ENCODE data around the gene TK2.
"Not testable (repeated sequence)": the region's sequence is repeated elsewhere in the genome, so short reads cannot be mapped to it uniquely, and the experiment has no call there.

Gene TK2

DNA sequence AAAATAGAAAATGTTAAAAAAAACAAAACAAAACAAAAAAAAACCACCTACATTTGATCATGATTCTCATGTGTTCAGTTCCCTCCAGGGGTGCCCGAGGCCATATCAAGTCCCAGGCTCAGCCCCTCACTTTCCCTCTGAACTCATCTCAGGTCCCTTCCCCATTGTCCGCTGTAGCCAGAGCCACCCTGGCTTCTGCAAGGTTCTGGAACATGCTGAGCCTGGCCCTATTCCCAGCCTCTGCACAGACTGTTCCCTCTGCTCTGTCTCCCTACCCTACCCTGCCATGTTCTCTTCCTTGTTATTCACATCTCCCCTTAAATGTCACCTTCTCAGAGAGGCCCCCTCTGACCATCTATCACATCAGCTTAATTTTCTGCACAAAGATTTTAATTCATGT lies 46.9 kb downstream of the TK2 start:
- DNase-seq (ENCODE audit: low read depth) = no peak

GRCh38 chr16:66502020-66502913 lies 47.7 kb downstream of the TK2 start:
- DNase-seq (ENCODE audit: low read depth) = no peak

DNA sequence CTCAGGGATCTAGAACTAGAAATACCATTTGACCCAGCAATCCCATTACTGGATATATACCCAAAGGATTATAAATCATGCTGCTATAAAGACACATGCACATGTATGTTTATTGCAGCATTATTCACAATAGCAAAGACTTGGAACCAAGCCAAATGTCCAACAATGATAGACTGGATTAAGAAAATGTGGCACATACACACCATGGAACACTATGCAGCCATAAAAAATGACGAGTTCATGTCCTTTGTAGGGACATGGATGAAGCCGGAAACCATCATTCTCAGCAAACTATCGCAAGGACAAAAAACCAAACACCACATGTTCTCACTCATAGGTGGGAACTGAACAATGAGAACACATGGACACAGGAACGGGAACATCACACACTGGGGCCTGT lies 48.4 kb downstream of the TK2 start:
- not testable (repeated sequence) for DNase-seq (ENCODE audit: low read depth)

DNA sequence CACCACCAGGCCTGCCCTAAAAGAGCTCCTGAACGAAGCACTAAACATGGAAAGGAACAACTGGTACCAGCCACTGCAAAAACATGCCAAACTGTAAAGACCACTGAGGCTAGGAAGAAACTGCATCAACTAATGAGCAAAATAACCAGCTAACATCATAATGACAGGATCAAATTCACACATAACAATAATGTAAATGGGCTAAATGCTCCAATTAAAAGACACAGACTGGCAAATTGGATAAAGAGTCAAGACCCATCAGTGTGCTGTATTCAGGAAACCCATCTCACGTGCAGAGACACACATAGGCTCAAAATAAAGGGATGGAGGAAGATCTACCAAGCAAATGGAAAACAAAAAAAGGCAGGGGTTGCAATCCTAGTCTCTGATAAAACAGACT lies 52.0 kb downstream of the TK2 start:
- not testable (repeated sequence) for DNase-seq (ENCODE audit: low read depth)

DNA sequence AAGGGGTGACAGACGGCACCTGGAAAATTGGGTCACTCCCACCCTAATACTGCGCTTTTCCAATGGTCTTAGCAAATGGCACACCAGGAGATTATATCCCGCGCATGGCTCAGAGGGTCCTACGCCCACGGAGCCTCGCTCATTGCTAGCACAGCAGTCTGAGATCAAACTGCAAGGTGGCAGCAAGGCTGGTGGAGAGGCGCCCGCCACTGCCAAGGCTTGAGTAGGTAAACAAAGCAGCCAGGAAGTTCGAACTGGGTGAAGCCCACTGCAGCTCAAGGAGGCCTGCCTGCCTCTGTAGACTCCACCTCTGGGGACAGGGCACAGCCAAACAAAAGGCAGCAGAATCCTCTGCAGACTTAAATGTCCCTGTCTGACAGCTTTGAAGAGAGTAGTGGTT lies 53.7 kb downstream of the TK2 start:
- DNase-seq (ENCODE audit: low read depth) = not testable (repeated sequence)

DNA sequence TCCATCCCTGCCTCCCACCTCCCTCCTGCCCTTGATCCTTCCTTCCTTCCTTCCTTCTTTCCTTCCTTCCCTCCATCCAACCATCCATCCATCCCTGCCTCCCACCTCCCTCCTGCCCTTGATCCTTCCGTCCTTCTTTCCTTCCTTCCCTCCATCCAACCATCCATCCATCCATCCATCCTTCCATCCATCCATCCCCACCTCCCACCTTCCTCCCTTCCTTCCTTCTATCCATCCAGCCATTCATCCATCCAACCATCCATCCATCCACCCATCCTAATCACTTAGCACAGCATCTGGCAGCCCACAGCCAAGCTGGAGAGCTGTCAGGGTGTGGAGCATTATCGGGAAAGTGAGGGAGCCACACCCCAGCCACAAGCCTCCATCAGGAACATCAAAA lies 54.5 kb downstream of the TK2 start:
- no peak for DNase-seq (ENCODE audit: low read depth)

GRCh38 chr16:66494916-66495315 lies 55.0 kb downstream of the TK2 start:
- no peak for DNase-seq (ENCODE audit: low read depth)

GRCh38 chr16:66493490-66494401 lies 56.2 kb downstream of the TK2 start:
- no peak for DNase-seq (ENCODE audit: low read depth)

DNA sequence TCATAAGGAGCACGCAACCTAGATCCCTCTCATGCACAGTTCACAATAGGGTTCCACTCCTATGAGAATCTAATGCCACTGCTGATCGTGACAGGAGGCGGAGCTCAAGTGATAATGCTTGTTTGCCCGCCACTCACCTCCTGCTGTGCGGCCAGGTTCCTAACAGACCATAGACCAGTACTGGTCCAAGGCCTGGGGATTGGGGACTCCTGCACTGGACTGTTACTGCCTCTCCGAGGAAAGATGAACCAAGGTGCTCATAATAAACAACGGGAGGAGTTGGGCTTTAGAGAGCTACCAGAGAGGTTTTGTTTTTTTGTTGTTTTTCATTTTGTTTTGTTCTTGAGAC lies 58.2 kb downstream of the TK2 start:
- DNase-seq (ENCODE audit: low read depth) = no peak

GRCh38 chr16:66490774-66491715 lies 58.9 kb downstream of the TK2 start:
- DNase-seq (ENCODE audit: low read depth) = no peak

DNA sequence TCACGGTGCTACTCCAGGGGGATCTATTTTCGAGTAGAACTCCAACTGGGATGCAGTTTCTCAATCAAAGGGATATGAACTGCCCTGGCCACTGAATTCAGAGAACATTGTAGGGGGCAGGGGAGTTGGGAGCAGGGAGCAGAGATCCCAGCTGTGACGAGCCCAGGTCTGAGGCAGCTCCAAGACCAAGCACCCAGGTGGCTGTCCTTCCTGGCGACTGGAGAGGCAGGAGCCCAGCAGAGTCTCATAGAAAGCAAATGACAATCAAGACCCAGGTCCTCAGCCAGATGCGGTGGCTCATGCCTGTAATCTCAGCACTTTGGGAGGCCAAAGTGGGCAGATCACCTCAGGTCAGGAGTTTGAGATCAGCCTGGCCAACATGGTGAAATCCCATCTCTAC lies 60.1 kb downstream of the TK2 start:
- DNase-seq (ENCODE audit: low read depth) = no peak

- DNase-seq (ENCODE audit: low read depth) = no peak
Observed at GRCh38 chr16:66489385-66489784, 60.5 kb downstream of the TK2 start.

DNA sequence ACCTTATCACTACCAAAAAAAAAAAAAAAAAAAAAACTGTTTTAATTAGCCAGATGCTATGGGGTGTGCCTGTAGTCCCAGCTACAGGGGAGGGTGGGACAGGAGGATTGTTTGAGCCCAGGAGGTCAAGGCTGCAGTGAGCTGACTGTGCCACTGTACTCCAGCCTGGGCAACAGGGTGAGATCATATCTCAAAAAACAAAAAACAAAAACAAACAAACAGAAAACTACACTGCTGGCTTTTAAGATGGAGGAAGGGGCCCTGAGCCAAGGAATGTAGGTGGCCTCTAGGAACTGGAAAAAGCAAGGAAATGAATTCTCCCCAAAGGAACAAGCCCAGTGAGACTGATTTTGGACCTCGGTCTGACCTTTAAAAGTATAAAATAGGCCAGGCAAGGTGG lies 61.4 kb downstream of the TK2 start:
- no peak for DNase-seq (ENCODE audit: low read depth)

- no peak for DNase-seq (ENCODE audit: low read depth)
Observed at GRCh38 chr16:66487580-66488275, 62.2 kb downstream of the TK2 start.

DNA sequence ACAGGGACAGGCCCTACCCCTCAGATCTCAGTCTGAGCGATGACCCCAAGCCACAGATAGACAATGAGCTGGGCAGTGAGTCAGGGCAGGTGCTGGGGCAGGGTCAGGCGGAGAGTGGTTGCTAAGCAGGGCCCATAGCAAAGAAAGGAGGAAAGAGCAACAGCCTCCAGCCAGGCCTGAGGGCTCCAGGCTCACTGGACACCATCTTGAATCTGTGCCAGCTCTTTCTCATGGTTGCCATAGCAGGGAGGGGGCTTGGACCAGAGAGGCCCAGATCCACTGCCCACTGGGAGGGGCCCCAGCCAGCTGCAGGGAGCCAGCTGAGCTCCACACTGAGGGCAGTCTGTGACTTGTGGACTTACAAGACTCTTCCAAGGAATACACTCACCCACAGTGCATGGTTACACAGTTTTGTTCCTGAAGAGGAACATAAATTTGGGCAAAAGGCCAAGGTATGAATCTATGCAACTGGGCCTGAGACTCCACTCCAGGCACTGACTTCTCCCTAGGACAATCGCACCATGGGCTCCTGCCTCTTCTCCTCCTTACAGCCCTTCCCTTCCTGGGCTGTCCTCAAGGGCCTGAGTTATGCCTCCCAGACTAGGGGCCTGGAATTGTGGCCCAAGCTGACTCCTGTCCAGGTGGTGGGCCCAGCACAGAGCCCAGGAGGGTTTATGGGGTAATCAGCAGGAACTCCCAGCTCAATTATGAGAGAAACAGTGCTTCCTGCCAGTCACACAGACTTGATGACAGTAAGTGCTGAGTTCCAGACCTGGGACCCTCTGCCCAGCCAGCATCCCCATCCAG lies 62.9 kb downstream of the TK2 start:
- no peak for DNase-seq (ENCODE audit: low read depth)

GRCh38 chr16:66486199-66486772 lies 63.6 kb downstream of the TK2 start:
- no peak for DNase-seq (ENCODE audit: low read depth)

GRCh38 chr16:66485376-66485775 lies 64.5 kb downstream of the TK2 start:
- no peak for DNase-seq (ENCODE audit: low read depth)

DNA sequence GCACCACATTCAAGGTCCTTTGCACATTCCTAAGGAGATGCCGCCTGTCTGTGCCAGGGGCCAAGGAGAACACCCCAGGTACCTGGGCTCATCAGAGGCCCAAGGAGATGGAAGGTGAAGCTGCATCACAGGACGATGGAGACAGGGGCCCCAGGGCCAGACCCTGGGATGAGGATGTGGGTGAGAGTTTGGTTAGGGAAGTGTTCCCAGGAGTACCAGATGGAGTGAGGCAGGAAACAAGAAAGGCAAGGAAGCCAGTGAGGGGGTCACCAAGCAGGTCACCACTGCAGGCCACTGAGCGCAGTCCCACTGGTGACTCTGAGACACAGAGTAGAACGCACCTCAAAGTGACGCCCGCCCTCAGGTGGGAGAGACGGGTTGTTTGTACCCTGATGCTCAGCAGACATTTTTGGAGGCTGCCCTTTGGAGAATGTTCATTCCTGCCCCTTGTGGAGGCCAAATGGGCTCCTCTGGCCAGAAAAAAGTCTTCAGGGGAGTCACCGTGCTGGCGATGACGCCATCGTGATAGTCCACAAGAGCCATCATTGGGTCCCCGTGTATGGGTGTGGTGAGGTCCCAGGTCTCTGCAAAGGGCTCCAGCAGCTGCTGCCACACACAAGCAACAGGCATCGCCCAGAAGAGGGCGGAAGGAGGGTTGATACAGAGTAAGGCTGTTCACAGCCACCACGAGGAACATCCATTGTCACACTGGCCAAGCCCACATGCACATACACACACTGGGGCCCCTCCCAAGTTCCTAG lies 65.3 kb downstream of the TK2 start:
- no peak for DNase-seq (ENCODE audit: low read depth)

DNA sequence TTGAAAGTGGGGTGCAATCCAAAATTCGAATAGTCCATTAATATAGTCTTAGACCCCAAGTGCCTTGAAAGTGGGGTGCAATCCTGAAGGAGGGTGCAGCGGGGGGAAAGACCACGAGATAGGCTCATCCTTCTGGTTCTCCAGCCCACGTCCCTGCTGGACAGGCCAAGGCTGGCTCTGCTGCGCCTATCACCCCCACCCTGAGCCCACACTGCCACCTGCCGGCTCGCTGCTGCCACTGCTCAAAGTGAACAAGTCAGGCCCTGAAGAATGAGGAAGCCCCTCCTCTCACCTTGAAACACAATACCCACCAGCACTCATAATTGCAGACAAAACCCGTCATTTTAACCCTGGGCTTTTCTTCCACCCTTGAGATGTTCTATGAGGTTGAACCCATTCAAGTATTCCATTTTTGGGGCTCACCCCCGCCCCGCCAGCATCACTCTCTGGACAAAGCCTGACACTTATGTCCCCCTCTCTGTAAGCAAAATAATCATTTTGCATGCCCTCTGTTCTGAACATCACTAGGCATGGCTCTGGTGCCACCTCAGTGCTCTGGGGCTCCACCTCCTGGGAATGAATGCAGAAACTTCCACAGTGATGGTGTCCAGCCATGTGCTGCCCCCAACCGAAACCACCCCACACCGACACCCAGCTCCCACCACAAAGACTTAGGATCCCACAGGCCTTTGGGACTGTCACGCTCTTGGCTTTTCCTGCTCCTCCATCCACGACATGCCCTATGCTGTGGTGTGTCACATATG lies 66.1 kb downstream of the TK2 start:
- peak; percentile 56 for DNase-seq (ENCODE audit: low read depth)

All from activated T-helper 1 cell treated with Interleukin-2 at 50 U/mL for 16 hours (primary cell).